GM19467 (cell line): ENCODE data around the gene MYO5C.

Source experiments
- ATAC-seq: cut with Tn5 transposase; IDR thresholded peaks from one replicate; pipeline ENCODE4 v1.9.1; 2021; ENCODE audit warnings: mild to moderate bottlenecking, moderate library complexity; ENCODE audit not compliant: unreplicated experiment

The MYO5C gene

GRCh38 chr15:52150871-52151270 is 144.7 kb downstream of the MYO5C start:
- ATAC-seq, result no peak

GRCh38 chr15:52150043-52150825 is 145.4 kb downstream of the MYO5C start:
- no peak for ATAC-seq

DNA sequence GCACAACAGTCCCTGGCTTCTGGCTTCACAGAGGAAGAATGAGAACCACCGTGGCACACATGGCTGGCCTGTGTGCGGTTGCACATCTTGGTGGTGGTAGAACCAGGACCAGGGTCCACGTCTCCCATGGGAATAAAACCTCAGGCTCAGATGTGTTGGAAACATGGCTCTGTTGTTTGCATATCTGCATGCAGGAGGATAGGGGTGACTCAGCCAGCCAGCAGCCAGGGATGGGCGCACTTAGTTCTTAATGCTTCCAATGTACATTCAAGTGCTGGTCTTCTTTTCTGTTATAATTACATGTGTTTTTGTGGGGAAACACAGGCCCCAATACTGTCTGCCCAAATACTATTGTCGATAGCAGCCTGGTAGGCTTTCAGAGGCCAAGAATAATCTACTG is 147.2 kb downstream of the MYO5C start:
- no peak for ATAC-seq

- ATAC-seq, result no peak
Measured at GRCh38 chr15:52146776-52147175, 148.8 kb downstream of the MYO5C start.

GRCh38 chr15:52146261-52146660 is 149.3 kb downstream of the MYO5C start:
- ATAC-seq, result no peak

DNA sequence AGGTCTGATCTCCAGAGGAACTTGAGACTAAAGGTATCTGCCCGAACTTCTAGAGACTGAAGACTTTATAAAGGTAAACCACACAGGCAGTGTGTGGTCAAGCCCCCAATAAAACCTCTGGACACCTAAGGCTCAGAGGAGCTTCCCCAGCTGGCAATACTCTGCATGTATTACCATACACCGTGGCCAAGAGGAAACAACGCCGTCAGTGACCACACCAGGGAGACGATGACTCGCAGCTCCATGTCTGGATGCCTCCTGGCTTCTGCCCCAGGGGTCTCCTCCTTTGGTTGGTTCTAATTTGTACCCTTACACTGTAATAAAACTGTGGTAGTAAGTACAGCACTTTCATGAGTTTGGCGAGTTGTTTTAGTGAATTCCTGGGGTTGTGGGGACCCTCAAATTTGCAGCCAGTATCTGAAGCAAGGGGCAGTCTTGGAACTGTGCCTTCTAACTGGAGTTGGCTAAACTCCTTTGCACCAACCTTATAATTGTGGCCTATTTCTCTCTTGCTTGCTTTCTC is 150.9 kb downstream of the MYO5C start:
- no peak for ATAC-seq

GRCh38 chr15:52143873-52144272 is 151.7 kb downstream of the MYO5C start:
- ATAC-seq, result no peak
